ENCODE results near the gene ZNF735.
"Not testable (repeated sequence)": the region's sequence is repeated elsewhere in the genome, so short reads cannot be mapped to it uniquely, and the experiment has no call there.

Gene ZNF735

DNA sequence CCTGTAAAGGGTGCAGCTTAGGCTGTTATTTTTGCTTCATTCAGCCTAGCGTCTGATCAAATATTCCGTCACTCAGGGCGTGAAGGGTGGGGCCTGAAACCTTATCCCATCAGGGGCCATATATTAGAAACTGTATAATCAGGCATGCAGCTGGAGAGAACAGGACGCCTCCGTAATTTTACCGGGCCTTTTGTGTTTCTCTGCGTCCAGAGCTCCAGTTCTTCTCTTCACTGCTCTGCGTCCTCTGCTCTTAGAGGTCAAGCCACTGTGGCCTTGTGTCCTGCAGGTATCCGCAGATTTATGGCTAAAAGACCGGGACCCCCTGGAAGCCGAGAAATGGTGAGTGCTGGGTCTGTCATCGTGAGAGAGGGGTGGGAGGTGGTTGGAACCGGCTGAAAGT lies at the start of gene ZNF735:
TSS of gene ZNF735 (plus strand) at position 301 of the 400 bp plus-strand sequence. CDS start at position 301, 0 bp downstream.
- no peak for DNase-seq

DNA sequence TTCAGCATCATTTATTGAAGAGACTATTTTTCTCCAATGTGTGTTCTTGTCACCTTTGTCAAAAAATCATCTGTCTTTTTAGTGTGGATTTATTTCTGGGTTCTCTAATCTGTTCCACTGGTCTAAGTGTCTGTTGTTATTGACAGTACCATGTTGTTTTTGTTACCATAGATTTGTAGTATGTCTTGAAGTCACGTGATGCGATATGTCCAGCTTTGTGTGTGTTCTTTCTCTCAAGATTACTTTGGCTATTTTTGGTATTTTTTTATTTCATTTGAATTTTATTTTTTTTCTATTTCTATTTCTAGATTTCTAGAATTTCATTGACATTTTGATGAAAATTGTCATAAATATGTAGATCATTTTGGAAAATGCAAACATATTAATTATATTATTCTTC lies 36.0 kb upstream of the ZNF735 start:
- DNase-seq, result not testable (repeated sequence)

DNA sequence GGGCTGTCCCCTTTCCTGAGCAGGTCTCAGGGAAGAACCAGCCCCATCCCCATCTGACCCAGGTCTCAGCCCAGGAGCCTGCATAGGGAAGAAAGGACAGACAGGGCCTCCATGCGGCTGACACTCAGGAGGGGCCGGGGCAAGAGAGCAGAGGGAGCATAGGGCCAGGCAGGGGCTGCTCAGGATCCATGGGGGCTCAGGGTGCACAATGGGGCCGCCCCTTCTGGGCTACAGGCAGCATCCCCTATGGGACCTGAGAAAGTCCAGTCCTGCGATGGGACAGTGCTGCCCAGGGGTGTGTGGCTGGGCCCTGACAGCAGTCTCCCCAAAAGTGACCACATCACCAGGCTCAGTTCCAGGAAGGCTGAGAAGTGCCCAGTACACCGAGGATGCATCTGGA lies 32.7 kb upstream of the ZNF735 start:
- no peak for DNase-seq

DNA sequence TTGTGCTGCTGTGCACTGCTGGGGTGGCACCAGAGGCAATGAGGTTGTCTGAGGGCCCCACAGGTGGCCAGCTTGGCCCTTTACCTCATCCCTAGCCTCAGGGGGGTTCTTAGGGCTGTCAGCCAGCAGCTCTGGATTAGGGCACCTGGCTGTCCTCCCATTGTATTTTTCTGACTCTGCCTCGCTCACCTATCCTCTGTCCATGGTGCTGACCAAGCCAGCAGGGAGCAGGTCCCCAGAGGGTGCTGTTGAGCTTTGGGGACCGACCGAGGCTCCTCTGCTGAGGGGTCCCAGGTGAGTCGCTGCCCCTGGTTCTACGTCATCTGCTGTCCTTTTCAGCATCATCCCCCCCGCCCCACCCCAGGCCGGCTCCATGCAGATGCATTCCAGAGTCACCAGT lies 32.1 kb upstream of the ZNF735 start:
- no peak for DNase-seq

DNA sequence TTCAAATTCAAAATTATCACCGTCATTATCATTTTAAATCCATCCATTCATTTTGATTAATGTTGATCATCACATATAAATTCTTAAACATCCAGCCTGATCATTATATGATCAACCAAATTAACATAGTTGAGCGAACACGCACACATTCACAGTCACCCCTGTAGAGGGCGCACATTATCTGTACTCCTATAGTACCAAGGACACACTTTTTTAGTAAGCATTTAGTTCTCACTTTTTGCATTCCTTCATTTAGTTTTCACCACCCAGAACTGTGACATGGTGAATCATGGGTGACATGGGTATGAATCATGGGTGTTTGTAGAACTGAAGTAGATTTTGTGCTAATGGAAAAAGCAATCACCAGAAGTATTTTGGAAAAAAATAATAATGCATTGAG lies 26.0 kb upstream of the ZNF735 start:
- DNase-seq, result peak; percentile 2

DNA sequence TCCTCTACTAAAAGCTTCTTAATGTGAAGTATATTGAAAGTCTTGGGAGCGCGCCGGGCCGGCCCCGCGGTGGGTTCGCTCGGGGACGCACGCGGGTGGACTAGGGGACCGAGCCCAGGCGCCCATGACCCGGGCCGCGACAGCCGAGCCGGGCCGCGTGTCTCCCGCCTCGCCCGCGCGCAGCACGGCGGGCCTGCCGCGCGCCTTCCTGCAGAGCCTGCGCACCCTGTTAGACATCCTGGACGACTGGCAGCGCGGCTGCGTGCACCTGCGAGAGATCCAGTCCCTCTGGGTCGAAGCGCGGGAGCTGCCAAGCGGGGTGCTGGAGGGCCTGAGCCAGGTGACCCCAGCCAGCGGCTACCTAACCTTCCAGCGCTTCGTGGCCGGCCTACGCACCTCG lies 25.4 kb upstream of the ZNF735 start:
- DNase-seq, result no peak

DNA sequence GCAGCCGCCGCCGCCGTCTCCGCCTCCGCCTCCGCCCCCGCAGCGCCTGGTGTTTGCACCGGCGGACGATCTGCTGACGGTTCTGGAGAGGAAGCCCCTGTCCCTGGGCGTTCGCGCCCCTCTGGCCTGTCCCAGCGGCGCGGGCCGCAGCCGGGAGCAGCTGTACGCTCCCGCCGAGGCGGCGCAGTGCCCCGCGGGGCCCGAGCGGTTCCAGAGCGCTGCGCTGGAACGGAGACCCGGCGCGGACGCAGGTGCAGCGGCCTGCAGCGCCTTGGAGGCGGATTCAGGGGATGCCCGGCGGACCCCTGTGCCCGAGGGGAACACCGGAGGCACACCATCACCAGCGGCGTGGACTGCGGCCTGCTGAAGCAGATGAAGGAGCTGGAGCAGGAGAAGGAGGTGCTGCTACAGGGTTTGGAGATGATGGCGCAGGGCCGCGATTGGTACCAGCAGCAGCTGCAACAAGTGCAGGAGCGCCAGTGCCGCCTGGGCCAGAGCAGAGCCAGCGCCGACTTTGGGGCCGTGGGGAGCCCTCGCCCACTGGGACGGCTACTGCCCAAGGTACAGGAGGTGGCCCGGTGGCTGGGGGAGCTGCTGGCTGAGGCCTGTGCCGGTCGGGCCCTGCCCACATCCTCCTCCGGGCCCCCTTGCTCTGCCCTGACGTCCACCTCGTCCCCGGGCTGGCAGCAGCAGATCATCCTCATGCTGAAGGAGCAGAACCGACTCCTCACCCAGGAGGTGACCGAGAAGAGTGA lies 24.8 kb upstream of the ZNF735 start:
- no peak for DNase-seq

DNA sequence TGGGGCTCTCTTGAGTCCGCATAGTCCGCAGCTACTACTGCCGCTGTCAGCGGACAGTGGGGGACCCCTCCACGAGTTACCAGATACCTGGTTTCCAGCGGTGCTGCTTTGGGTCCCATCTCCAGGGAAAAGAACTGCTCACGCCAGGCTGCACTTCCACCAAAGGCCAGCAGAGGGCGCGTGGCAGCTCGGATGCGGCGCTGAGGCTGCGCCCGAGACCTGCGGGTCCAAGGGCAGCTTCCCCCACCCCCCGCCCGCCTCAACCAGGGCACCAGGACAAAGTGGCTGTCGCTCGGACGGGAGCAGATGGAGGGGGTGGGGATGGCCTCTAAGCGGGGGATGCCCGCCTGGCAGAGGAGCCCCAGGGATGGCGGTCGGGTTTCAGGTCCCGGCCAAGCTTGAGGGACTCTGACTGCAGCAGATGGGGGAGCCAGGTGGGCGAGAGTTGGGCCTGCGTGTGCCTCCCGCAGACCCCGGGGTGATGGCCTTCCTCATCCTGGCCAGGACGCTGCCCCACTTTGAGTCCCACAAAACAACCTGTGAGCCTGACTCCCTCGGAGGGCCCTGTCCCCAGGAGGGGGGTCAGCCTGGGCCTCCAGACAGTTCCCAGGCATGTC lies 23.8 kb upstream of the ZNF735 start:
- DNase-seq, result no peak

DNA sequence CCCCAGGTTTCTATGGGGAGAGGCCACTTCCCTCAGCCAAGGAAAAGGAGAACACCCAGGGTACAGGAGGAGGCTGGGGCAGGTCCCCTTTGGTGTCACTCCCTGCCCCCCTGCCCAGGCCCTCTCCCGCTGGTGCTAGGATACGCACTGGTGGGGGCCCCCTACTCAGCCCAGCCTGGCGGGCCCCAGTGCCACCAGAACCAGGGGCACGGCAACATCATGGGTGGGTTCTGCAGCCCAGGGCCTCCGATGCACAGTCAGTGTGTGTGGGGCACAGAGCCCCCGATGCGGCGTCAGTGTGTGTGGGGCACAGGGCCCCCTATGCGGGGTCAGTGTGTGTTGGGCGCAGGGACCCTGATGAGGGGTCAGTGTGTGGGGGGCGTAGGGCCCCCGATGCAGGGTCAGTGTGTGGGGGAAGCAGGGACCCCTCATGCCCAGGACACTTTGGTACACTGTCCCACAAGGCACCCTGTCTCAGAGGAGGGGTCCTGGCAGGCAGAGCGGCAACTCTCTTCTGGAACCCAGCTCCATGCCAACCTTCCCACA lies 23.1 kb upstream of the ZNF735 start:
- no peak for DNase-seq

DNA sequence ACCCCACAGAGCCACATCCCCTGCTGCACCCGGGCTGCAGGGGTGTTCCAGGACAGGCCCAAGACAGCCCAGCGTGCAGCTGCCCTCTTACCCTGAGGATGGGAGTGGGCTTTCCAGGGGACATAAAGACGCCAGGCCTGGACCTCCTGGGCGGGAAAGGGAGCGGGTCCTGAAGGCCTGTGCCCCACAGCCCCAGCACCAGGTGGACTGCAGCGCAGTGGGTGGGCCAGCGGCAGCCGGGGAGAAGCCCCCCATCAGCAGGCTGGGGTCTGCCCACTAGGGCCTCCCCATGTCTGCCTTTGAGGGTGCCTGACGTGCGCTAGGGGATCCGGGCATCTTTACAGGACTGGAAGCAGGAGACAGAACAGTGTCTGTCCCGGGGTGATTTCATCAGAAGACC lies 22.6 kb upstream of the ZNF735 start:
- no peak for DNase-seq

DNA sequence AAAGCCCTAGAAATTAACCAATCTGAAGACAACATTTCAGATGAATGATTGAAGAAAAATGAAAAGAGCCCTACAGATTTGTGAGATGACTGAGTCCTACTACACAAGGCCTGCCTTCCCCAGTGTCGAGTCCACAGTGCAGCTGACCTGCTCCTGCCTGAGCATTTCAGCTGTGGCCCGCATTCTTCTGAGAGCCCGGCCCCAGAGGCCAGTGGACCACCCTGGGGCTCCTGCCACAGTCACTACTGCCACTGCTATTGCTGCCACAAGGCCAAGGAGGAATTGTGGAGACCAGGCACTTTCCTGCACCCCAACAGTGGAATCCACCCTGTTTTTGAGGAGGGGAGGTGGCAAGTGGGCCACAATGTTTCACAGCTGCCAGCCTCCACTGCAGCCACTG lies 19.6 kb upstream of the ZNF735 start:
- DNase-seq, result no peak

DNA sequence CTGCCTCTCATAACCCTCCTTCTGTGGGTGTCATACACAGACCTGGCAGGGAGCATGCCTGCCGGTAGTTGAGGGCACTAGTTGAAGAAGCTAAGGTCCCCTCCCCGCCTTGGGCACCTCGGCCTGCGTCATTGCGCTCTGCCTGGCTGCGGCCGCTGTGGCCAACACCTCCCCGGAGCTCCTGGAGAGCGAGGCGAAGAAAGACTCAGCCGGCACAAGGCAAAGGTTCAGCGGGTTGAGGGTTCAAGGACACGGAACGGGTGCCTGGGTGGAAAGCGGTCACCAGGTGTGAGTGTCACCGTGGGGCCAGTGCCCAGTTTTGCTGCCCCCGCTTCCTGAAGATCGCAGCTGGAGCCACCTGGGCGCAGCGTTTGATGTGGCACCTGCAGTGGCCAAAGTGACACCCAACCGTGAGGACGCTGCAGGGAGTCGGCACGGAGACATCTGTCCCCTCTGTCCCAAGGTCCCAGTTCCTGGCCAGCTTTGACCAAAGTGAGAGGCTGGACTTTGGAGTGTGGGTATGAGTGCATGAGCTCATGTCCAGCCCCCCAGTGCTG lies 14.8 kb upstream of the ZNF735 start:
- no peak for DNase-seq

DNA sequence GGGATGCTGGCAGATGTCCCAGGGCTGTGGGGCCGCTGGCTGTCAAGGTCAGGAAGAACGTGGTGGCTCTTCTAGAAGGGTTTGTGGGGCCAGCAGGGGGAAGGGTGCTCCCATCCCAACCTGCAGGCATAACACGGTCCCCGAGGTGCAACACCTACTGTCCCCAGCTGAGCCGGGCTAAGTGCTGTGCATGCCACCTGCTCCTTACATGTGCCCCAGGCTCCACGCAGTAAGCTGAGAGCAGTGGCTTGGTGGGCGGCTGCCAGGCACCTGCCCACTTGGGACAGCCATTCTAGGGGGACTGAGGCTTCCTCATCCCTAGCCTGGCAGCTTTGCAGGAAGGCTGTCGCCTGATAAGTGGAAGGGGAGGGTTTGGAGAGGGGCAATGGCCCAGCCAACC lies 14.2 kb upstream of the ZNF735 start:
- no peak for DNase-seq

DNA sequence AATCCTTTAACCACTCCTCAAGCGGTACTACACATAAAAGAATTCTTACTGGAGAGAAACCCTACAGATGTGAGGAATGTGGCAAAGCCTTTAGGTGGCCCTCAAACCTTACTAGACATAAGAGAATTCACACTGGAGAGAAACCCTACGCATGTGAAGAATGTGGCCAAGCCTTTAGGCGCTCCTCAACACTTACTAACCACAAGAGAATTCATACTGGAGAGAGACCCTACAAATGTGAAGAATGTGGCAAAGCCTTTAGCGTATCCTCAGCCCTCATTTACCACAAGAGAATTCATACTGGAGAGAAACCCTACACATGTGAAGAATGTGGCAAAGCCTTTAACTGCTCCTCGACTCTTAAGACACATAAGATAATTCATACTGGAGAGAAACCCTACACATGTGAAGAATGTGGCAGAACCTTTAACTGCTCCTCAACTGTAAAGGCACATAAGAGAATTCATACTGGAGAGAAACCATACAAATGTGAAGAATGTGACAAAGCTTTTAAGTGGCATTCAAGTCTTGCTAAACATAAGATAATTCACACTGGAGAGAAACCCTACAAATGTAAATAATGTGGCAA lies 12.8 kb downstream of the ZNF735 start:
- DNase-seq, result not testable (repeated sequence)

DNA sequence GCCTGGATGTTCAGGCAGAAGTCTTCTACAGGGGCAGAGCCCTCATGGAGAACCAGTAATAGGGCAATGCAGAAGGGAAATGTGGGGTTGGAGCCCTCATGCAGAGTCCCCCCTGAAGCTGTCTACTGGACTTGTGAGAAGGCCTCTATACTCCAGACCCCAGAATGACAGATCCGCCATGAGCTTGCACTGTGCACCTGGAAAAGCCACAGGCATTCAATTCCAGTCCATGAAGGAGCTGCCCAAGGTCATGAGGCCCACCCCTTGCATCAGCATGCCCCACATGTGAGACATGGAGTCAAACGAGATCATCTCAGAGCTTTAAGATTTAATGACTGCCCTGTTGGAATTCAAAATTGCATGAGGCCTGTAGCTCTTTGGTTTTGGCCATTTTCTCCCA lies 16.4 kb downstream of the ZNF735 start:
- DNase-seq, result no peak

DNA sequence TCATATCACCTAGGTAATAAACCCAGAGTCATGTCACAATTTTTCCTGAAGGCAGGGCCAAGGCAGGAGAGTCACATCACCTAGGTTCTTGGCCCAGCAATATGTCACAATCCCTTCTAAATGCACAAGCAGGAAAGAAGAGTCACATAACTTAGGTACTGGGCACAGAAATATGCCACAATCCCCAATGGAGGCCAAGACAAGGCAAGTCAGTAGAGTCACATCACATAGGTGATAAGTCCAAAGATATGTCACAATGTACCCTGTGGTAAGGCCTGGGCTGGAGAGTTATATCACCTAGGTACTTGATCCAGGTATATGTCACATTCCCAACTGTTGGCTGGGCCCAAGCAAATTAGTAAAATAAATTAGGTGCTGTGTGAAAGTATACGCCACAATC lies 21.2 kb downstream of the ZNF735 start, which contains the start of gene ZNF679:
TSS of gene ZNF679 (plus strand) at position 301 of the 400 bp plus-strand sequence. CDS start 20,644 bp downstream, outside the sequence.
- DNase-seq, result not testable (repeated sequence)

DNA sequence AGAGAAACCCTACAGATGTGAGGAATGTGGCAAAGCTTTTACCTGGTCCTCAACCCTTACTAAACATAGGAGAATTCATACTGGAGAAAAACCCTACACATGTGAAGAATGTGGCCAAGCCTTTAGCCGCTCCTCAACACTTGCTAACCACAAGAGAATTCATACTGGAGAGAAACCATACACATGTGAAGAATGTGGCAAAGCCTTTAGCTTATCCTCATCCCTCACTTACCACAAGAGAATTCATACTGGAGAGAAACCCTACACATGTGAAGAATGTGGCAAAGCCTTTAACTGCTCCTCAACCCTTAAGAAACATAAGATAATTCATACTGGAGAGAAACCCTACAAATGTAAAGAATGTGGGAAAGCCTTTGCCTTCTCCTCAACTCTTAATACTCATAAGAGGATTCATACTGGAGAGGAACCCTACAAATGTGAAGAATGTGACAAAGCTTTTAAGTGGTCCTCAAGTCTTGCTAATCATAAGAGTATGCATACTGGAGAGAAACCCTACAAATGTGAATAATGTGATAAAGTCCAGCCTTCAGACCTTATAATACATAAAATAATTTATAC lies 59.4 kb downstream of the ZNF735 start:
- no peak for DNase-seq

All from NCI-H1694 treated with DMSO at 0.1 percent for 48 hours (cell line).